KOPT-K1 (cell line): ENCODE results near the gene KLHL11.

ENCODE experiments used
- H3K27ac ChIP-seq: fragments of 200-600 bp; sonication (generic); 2 replicates; pipeline ENCODE4 v1.5.1; 2016; ENCODE audit warnings: antibody characterized with exemption, mild to moderate bottlenecking, low read depth, low read length; ENCODE audit not compliant: poor library complexity, severe bottlenecking
- H3K36me3 ChIP-seq: fragments of 200-600 bp; sonication (generic); 2 replicates; pipeline ENCODE4 v1.5.1; 2017; ENCODE audit warnings: antibody characterized with exemption, mild to moderate bottlenecking, low read length, moderate library complexity; ENCODE audit not compliant: insufficient read depth
- H3K9me3 ChIP-seq: fragments of 200-600 bp; sonication (generic); 2 replicates; pipeline ENCODE4 v1.5.1; 2017; ENCODE audit warnings: antibody characterized with exemption, low read length, mild to moderate bottlenecking; ENCODE audit not compliant: insufficient read depth, poor library complexity, severe bottlenecking

The KLHL11 gene

GRCh38 chr17:41812381-41813151 is 52.7 kb downstream of the KLHL11 start, which contains the start of gene FKBP10:
FKBP10 (plus strand) TSS chr17:41813004; CDS start chr17:41813035, 31 bp downstream.
- Histone ChIP-seq H3K36me3 (no peaks in the 10 kb centered on the region), H3K9me3 (no peaks in the 10 kb centered on the region), H3K27ac (peak within 1 kb of the TSS; percentile 45)

GRCh38 chr17:41811549-41812380 is 53.5 kb downstream of the KLHL11 start, which contains the start of gene P3H4:
P3H4 (minus strand) TSS chr17:41811949; CDS start chr17:41811915, 34 bp downstream.
- Histone ChIP-seq H3K9me3 (no peaks in the 10 kb centered on the region), H3K27ac (peak within 1 kb of the TSS; percentile 45), H3K36me3 (no peaks in the 10 kb centered on the region)

GRCh38 chr17:41810659-41811548 is 54.3 kb downstream of the KLHL11 start:
- peak overlapping the region; percentile 45 for H3K27ac ChIP-seq
- H3K36me3 ChIP-seq = no peaks in the 10 kb centered on the region
- no peaks in the 10 kb centered on the region for H3K9me3 ChIP-seq

- Histone ChIP-seq H3K36me3 (no peaks in the 10 kb centered on the region), H3K27ac (no peak overlapping the region), H3K9me3 (no peaks in the 10 kb centered on the region)
Observed at GRCh38 chr17:41806685-41807445, 58.4 kb downstream of the KLHL11 start.
